NB4 (cell line): ENCODE measurements around the gene SNRPD3.
"Not testable (repeated sequence)": the region's sequence is repeated elsewhere in the genome, so short reads cannot be mapped to it uniquely, and the experiment has no call there.

Experiments
- DNase-seq: peaks from one replicate; pipeline ENCODE4 v3.0.0; 2010; ENCODE audit warnings: low read depth
- H3K4me3 ChIP-seq: one replicate; pipeline ENCODE4 v1.5.1; 2011; ENCODE audit warnings: mild to moderate bottlenecking, low read depth, low read length, moderate library complexity
- CTCF ChIP-seq: IDR thresholded peaks from one replicate; pipeline ENCODE4 v1.5.1; 2012; ENCODE audit warnings: low read depth, low read length
- MAX ChIP-seq: IDR thresholded peaks from 2 replicates; pipeline ENCODE4 v1.6.1; 2011; ENCODE audit warnings: low read depth, low read length
- MYC ChIP-seq: IDR thresholded peaks from 2 replicates; pipeline ENCODE4 v1.6.1; 2011; ENCODE audit warnings: low read depth, low read length
- POLR2A ChIP-seq: IDR thresholded peaks from 2 replicates; pipeline ENCODE4 v1.6.1; 2011; ENCODE audit warnings: mild to moderate bottlenecking; ENCODE audit not compliant: insufficient read length; ENCODE audit errors: extremely low read depth

Gene SNRPD3

GRCh38 chr22:24526191-24526590, 29.6 kb upstream of the SNRPD3 start:
- DNase-seq = no peak
- no peak overlapping the region for H3K4me3 ChIP-seq
- TF ChIP-seq CTCF = no peak
- TF ChIP-seq POLR2A = no peak
- no peak for TF ChIP-seq MAX
- TF ChIP-seq MYC = no peak

- TF ChIP-seq MAX = no peak
- TF ChIP-seq MYC = no peak
- TF ChIP-seq CTCF = no peak
- no peak for TF ChIP-seq POLR2A
- no peak overlapping the region for H3K4me3 ChIP-seq
- no peak for DNase-seq
Measured at GRCh38 chr22:24529898-24530297, 25.9 kb upstream of the SNRPD3 start.

GRCh38 chr22:24530968-24531367, 24.8 kb upstream of the SNRPD3 start:
- H3K4me3 ChIP-seq, DNase-seq: not testable (repeated sequence)

GRCh38 chr22:24532075-24532474, 23.7 kb upstream of the SNRPD3 start:
- no peak for TF ChIP-seq MAX
- TF ChIP-seq CTCF = no peak
- TF ChIP-seq POLR2A = no peak
- no peak for TF ChIP-seq MYC
- no peak for DNase-seq
- no peak overlapping the region for H3K4me3 ChIP-seq

- TF ChIP-seq MYC (no peak), MAX (no peak), POLR2A (no peak), CTCF (no peak)
- no peak for DNase-seq
- no peak overlapping the region for H3K4me3 ChIP-seq
Measured at GRCh38 chr22:24535348-24535747, 20.5 kb upstream of the SNRPD3 start.

- no peak for DNase-seq
- no peak overlapping the region for H3K4me3 ChIP-seq
- TF ChIP-seq MAX (no peak), MYC (no peak), POLR2A (no peak), CTCF (no peak)
Measured at GRCh38 chr22:24536089-24536488, 19.7 kb upstream of the SNRPD3 start.
